Left ventricle myocardium superior (tissue), 1 donor: ENCODE measurements around the gene GPR34. TPM values are rescaled to one million over a fixed set of nuclear protein-coding genes. Genes with fewer than 3 reads are reported as not detected.
A peak's percentile ranks its signal among the peaks of the same experiment; 100 is the strongest.

Source experiments
- ATAC-seq: fragments of 200-7000 bp; cut with Tn5 transposase; one replicate; pipeline ENCODE4 v1.9.1; 2020; ENCODE audit warnings: mild to moderate bottlenecking, moderate library complexity
- DNase-seq: peaks from one replicate; pipeline ENCODE4 v3.0.0-alpha.2; 2020
- intact Hi-C: fragments of 100-400 bp; cut with micrococcal nuclease; formaldehyde crosslinking; loops from one replicate; pipeline ENCODE4 v1.11.0; 2022
- total RNA-seq: library from RNA; stranded (reverse); fragmentation: NEBNext Ultra II Directional; extraction: Animal tissue kit (Norgen Biotek cat#: 25700); gene quantifications from one replicate; pipeline ENCODE4 v1.2.1, GENCODE V29; 2021
- donor health status: DM: no; HTN: yes; CAD: no; lungs with severe emphysema.

Gene GPR34
- total RNA-seq, 1 donor from 2014 or later = 8.6 TPM

DNA sequence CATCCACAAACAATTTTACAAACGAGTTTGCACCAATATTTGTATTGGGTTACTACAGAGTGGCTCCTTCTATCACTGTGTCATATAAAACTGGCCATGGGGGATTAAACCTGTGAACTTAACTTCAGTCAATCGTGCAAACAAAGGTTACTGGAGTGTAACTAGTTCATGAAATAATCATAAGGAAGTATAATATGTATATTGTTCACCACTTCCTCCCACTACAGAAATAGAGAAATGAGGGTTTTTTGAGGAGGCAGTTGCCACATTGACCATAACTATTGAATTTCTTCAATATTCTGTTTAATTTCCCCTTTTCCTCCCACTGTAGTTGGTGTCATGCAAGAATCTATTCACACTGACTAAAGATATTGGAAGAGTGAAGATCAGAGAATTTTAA is 35.1 kb downstream of the GPR34 start, which contains the start of gene GPR82:
Gene GPR82, plus strand, starts transcription at position 356 of the 400 bp plus-strand sequence. CDS start 2,846 bp downstream, outside the sequence.
- DNase-seq = no peak
- no peak for ATAC-seq
- intact Hi-C loops = no loop called here

DNA sequence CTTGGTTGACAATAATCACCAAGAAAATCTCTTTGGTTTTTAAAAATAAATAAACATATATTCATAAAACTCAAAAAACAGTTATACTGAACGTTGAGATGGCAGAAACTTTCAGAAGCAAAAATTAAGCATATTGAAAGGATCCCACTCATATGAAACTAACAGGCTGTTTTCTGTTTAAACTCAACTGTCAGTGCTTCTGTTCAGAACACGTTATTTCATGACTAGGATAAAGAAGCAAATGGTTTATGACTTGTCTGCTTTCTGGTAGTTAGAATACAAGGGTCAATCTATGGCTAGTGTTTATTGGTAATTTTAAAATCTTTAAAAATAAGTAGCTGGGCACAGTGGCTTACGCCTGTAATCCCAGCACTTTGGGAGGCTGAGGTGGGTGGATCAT is 39.4 kb downstream of the GPR34 start:
- ATAC-seq (no peak), DNase-seq (no peak)
- intact Hi-C loops = no loop called here

- DNase-seq (no peak), ATAC-seq (no peak)
- intact Hi-C loops = no loop called here
These were observed 41.3 kb downstream of the GPR34 start for GRCh38 chrX:41730081-41730480.

DNA sequence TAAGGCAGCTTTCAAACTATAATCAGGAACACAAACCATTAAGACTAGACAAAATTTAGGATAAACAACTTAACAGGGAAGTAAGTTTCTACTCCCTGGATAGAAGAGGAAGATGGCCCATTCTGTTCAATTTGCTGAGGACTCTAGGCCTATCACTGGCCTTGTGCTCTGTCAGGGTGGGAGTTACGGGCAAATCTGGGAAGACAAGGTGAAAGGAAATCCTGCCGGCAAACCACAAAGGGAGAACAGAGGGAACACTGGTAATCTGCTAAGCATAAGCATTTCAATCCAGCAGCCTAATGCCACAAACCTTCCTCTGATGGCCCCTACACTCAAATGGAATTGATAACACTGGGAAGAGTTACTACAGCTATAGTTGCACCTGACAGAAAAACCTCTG is 43.5 kb downstream of the GPR34 start:
- ATAC-seq (no peak), DNase-seq (no peak)
- intact Hi-C loops = no loop called here

GRCh38 chrX:41733939-41734338 is 45.2 kb downstream of the GPR34 start:
- ATAC-seq (peak; percentile 47), DNase-seq (no peak)
- intact Hi-C loops = no loop called here

GRCh38 chrX:41734530-41734929 is 45.8 kb downstream of the GPR34 start:
- no peak for DNase-seq
- ATAC-seq = peak; percentile 37
- intact Hi-C loops = no loop called here

- DNase-seq (no peak), ATAC-seq (no peak)
- intact Hi-C loops = no loop called here
These were observed 48.3 kb downstream of the GPR34 start for GRCh38 chrX:41737065-41737464.

- no peak for DNase-seq
- intact Hi-C loops = no loop called here
- ATAC-seq = no peak
These were observed 51.1 kb downstream of the GPR34 start for GRCh38 chrX:41739871-41740270.

Other genes with a start within 250 kb of the GPR34 start
- not detected for gene NYX, start 241.6 kb upstream of the GPR34 start, total RNA-seq
- gene GPR82, start 35.2 kb downstream of the GPR34 start, total RNA-seq = 0.27 TPM
- 15.3 TPM for gene CASK, start 234.6 kb downstream of the GPR34 start, total RNA-seq